ENCODE measurements around the gene TXNL4A. TPM values are rescaled to one million over a fixed set of nuclear protein-coding genes. Genes with fewer than 3 reads are reported as not detected.

TXNL4A gene
- total and polyA plus RNA-seq, 12 donors, result 63.3 to 144 (median 91.6) TPM

DNA sequence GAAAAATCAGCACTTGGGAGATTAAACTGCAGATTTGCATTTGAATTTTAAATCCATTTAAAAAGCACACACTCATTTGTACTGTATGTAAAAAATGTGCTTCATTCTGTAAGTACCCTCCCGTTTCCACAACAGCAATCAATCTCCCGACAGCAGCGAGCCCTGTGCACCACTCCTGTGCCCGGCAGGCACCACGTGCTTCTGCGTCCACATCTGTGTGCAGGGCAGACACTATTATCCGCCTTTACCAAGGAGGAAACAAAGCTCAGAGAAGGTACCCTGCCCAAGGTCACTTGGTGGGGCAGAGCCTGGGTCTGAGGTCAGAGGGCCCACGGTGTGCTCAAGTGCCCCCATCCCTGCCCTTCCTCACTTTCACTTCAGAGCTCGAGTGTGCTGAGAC lies 16.4 kb downstream of the TXNL4A start:
- ATAC-seq (no peak), DNase-seq (no peak)
- no peaks in the 10 kb centered on the region for H3K27me3 ChIP-seq
- TF ChIP-seq, protein P1, sequence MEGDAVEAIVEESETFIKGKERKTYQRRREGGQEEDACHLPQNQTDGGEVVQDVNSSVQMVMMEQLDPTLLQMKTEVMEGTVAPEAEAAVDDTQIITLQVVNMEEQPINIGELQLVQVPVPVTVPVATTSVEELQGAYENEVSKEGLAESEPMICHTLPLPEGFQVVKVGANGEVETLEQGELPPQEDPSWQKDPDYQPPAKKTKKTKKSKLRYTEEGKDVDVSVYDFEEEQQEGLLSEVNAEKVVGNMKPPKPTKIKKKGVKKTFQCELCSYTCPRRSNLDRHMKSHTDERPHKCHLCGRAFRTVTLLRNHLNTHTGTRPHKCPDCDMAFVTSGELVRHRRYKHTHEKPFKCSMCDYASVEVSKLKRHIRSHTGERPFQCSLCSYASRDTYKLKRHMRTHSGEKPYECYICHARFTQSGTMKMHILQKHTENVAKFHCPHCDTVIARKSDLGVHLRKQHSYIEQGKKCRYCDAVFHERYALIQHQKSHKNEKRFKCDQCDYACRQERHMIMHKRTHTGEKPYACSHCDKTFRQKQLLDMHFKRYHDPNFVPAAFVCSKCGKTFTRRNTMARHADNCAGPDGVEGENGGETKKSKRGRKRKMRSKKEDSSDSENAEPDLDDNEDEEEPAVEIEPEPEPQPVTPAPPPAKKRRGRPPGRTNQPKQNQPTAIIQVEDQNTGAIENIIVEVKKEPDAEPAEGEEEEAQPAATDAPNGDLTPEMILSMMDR (IDR thresholded peaks at IDR 0.05), result no peak
- peaks cover 0 to 9% (median 0%) of the 10 kb centered on the region in 9 donors for H3K4me1 ChIP-seq
- H3K36me3 ChIP-seq, result peaks cover 0 to 91% (median 24%) of the 10 kb centered on the region in 9 donors
- intact Hi-C loops (cut with DNase I), result no loop called here
- H3K9me3 ChIP-seq, result no peaks in the 10 kb centered on the region
- H3K4me3 ChIP-seq, result no peak overlapping the region
- WGBS, 2 donors, result 93 to 94% methylated on average over 9 of the region's 9 CpGs
- no peak overlapping the region for H3K27ac ChIP-seq

DNA sequence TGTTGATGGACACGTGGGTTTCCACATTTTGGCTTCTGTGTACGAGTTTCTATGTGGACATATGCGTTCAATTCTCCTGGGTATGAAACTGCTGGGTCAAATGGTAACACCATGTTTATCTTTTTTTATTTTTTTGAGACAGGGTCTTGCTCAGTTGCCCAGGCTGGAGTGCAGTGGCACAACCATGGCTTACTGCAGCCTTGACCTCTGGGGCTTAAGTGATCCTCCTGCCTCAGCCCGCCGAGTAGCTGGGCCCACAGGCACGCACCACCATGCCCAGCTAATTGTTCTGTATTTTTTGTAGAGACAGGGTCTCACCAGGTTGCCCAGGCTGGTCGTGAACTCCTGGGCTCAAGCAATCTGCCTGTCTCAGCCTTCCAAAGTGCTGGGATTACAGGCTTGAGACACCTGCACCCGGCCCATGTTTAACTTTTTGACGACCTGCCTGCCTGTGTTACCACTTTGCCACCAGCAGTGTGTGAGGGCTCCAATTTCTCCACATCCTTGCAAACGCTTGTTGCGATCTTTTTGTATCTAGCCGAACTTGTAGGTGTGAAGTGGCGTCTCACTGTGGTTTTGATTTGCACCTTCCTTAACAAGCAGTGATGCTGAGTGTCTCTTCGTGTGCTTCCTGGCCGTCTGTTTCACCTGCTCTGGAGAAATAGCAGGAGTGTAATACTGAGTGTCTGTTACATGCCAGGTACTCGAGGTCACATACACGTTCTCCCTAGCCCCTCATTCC lies 17.0 kb downstream of the TXNL4A start:
- Histone ChIP-seq H3K4me3 (no peak overlapping the region), H3K9me3 (no peaks in the 10 kb centered on the region), H3K4me1 (peaks cover 0 to 8% (median 0%) of the 10 kb centered on the region in 9 donors), H3K27me3 (no peaks in the 10 kb centered on the region), H3K36me3 (peaks cover 0 to 91% (median 24%) of the 10 kb centered on the region in 9 donors), H3K27ac (no peak overlapping the region)
- intact Hi-C loops (cut with DNase I), result no loop called here
- ATAC-seq, result no peak
- WGBS, 2 donors, result 89 to 91% methylated on average over 17 of the region's 17 CpGs
- TF ChIP-seq, protein P1 (IDR thresholded peaks at IDR 0.05), result no peak
- no peak for DNase-seq

DNA sequence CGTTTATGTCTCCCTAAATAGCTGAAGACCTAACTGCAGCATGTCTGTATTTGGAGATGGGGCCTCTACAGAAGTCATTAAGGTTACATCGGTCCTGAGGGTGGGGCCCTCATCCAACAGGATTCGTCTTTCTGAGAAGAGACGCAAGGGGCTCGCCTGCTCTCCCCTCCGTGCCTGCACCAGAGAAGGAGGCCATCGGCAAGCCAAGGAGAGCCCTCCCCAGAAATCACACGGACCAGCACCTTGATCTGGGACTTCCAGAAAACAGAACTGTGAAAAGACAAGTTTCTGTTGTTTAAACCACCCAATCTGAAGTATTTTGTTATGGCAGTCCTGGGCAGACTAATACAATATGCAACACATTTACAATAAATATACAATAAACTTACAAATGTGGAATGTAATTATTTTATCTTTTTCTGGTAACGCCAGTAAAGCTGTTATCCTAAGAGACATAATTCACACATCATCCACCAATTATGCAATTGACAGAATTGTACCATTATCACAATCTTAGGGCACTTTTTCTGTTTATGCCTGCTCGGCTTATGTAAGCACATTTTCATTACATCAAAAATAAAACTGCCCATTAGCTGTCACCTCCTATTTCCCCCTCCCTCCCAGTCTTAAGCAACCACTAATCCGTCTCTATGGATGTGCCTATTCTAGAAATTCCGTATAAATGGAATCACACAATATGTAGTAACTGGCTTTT lies 17.8 kb downstream of the TXNL4A start:
- no peak for DNase-seq
- H3K36me3 ChIP-seq, result peaks cover 0 to 87% (median 24%) of the 10 kb centered on the region in 9 donors
- H3K4me1 ChIP-seq, result peaks cover 0 to 6% (median 2%) of the 10 kb centered on the region in 9 donors
- intact Hi-C loops (cut with DNase I), result no loop called here
- H3K4me3 ChIP-seq, result no peak overlapping the region
- H3K27ac ChIP-seq, result no peak overlapping the region
- TF ChIP-seq, protein P1 (IDR thresholded peaks at IDR 0.05), result no peak
- no peaks in the 10 kb centered on the region for H3K27me3 ChIP-seq
- no peaks in the 10 kb centered on the region for H3K9me3 ChIP-seq
- WGBS, 2 donors, result 89 to 90% methylated on average over 12 of the region's 12 CpGs
- no peak for ATAC-seq

DNA sequence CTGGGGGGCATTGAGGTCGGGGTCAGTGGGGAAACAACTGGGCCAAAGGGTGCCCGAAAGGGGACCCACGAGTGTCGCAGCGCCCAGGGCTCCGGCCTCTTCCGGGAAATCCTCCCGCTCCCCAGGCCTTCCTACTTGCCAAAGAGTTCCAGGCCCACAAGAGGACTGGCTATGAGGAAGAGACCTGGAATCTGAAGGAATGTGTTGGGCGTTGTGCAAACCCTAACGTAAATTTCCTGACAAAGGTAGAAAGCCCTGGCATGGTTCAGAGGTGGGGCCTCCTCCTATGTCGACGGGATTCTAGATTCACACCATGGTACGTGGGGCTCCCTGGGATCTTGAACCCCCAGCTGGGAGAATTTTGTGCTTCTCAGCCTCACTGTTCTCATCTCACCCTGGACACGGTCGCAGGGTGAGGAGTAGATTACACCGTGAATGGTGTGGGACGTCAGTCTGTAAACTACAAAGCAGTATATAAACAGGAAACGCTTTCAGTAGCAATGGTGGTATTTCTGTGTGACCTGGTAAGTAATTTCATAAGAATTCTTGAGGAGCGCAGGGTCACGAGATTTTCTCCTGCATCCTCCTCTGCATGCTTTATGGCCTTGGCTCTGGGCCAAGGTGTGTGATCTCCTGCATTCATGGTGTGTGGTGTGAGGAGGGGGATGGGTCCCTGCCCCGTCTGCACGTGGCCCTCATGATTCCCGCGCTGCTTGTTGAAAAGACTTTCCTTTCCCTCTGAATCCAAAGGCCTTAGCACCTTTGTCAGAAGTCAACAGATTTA lies 23.1 kb downstream of the TXNL4A start:
- peaks cover 0 to 7% (median 0%) of the 10 kb centered on the region in 7 donors for H3K27me3 ChIP-seq
- intact Hi-C loops (cut with DNase I), result no loop called here
- peak; percentile 31 to 77 (median 60) for ATAC-seq
- peaks cover 0 to 36% (median 4%) of the 10 kb centered on the region in 9 donors for H3K36me3 ChIP-seq
- DNase-seq, result no peak
- TF ChIP-seq, protein P1 (IDR thresholded peaks at IDR 0.05), result no peak
- H3K27ac ChIP-seq, result peak overlapping the region; percentile 0 to 86 (median 70)
- H3K4me1 ChIP-seq, result peaks cover 2 to 30% (median 9%) of the 10 kb centered on the region in 9 donors
- peak overlapping the region; percentile 41 to 81 (median 66) for H3K4me3 ChIP-seq
- 12 to 16% methylated on average over 24 of the region's 24 CpGs for WGBS, 2 donors
- no peaks in the 10 kb centered on the region for H3K9me3 ChIP-seq

All from heart right ventricle (tissue), 16 donors.